Measurements from ENCODE around the gene NLGN2.

- TF ChIP-seq CTCF (IDR thresholded peaks at IDR 0.05): no peak
- no peak for TF ChIP-seq POLR2A (IDR thresholded peaks at IDR 0.05)
- no peak for TF ChIP-seq POLR2AphosphoS5 (IDR thresholded peaks at IDR 0.05)
Observed at GRCh38 chr17:7438656-7439460, 31.2 kb downstream of the NLGN2 start.

Data from sigmoid colon (tissue), 4 donors.